ENCODE measurements around the gene STAG3.
"Not testable (repeated sequence)": the region's sequence is repeated elsewhere in the genome, so short reads cannot be mapped to it uniquely, and the experiment has no call there.

STAG3 gene

GRCh38 chr7:100171087-100171681 lies 6.5 kb upstream of the STAG3 start:
- DNase-seq (ENCODE audit: extremely low spot score, insufficient read length, low read depth) (no peak), FAIRE-seq (no peak)

DNA sequence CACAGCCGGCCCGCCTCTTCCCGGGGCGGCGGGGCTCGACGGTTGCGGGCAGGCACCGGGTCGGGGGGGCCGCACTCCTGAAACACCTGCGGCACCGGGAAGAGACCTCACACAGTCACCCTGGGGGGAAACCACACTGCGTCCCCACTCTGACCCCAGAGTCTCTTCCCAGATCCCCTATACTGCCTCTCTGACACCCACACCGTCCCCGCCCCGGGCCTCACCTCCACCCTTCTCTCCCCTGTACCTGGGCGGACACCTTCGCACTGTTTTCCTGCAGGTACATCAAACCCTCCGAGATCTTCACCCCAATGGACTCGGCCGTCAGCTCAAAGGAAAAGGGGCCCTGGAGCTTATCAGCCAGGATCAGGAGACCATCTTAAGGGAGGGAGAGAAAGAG lies 5.9 kb upstream of the STAG3 start:
- no peak for DNase-seq (ENCODE audit: extremely low spot score, insufficient read length, low read depth)
- no peak for FAIRE-seq

- FAIRE-seq (no peak), DNase-seq (ENCODE audit: extremely low spot score, insufficient read length, low read depth) (no peak)
Observed at GRCh38 chr7:100173806-100174495, 3.8 kb upstream of the STAG3 start.

- FAIRE-seq (no peak), DNase-seq (ENCODE audit: extremely low spot score, insufficient read length, low read depth) (no peak)
Observed at GRCh38 chr7:100174582-100174981, 3.1 kb upstream of the STAG3 start.

DNA sequence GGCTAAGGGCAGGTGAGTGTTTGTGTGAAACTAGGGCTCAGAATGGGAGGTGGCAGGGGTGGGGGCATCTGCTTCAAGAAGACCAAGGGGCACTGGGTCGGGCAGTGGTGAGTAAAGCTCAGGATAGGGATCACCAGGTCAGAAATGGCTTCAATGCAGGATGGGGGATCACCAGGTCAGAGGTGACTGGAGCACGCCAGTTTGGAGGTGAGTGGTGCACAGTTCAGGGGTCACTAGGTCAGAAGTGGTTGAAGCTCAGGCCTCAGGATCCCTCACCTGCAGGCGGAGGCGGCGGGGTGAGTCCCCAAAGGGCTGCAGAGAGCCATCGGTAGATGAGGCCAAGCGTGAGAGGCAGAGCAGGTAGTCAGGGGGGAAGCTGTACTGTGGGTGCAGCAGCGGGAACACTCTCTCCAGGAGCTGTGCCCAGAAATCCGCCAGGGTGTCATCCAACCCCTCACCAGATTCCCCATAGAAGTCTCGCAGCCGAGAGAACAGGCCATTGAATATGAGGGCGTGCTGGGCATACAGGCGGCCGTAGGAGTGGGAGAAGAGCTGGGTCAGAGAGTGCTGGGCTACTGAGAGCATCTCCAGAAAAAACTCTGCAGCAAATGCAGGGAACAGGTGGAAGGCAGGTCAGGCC lies 2.3 kb upstream of the STAG3 start:
- no peak for DNase-seq (ENCODE audit: extremely low spot score, insufficient read length, low read depth)
- no peak for FAIRE-seq

DNA sequence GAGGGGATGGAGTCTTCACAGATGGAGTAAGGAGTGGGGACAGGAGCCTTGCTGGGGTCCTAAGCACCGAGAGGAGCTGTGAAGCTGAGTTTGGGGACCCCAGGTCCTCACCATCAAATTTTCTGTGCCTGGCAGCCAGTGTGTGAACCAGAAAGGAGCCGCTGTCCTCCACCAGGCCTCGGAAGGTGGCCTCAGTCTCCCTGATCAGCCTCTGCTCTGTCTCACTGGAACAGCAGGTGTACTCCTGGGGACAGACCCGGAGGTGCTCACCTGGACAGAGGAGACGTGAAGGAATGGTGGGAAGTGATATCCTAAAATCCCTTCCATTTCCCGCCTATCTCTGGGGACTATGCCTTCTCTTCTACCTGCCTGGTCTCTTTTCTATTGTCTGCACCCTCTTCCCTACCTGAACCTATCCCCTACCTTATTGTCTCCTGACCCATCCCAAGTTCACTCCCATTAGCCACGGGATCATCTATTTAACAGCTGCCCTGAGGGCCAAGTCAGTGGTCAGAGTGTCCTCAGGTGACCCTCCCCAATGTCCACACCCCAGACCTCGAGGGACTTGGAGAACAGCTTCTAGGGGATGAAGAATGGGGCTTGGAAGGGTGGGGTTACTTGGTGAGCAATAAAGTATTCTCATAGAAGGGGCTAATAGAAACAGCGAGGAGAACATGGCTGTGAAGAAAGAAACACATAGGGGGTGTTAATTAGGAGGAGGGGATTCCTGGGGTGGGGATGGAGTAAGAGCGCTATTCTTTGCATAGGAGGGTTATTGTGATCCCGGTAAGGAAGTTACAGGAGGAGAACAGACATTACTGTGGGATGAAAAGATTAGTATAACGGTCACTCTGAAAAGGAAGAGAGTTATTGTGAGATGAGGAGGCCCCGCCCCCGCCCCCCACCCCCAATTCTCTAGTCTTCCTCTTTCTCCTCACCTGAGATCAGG lies 1.3 kb upstream of the STAG3 start:
- FAIRE-seq (no peak), DNase-seq (ENCODE audit: extremely low spot score, insufficient read length, low read depth) (no peak)

DNA sequence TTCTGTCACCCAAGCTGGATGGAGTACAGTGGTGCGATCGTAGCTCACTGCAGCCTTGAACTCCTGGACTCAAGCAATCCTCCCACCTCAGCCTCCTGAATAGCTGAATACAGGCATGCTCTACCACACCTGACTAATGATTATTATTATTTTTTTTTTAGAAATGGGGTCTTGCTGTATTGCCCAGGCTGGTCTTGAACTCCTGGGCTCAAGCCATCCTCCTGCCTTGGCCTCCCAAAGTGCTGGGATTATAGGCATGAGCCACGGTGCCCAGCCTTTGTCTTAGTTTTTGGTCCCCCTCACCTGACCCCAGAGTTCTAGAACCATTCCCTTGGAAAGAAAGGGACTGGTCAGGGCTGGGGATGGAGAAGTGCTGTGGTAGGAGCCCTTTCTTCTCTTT lies 2.4 kb downstream of the STAG3 start:
- not testable (repeated sequence) for DNase-seq (ENCODE audit: extremely low spot score, insufficient read length, low read depth); FAIRE-seq

GRCh38 chr7:100182616-100183015 lies 4.9 kb downstream of the STAG3 start:
- not testable (repeated sequence) for FAIRE-seq

DNA sequence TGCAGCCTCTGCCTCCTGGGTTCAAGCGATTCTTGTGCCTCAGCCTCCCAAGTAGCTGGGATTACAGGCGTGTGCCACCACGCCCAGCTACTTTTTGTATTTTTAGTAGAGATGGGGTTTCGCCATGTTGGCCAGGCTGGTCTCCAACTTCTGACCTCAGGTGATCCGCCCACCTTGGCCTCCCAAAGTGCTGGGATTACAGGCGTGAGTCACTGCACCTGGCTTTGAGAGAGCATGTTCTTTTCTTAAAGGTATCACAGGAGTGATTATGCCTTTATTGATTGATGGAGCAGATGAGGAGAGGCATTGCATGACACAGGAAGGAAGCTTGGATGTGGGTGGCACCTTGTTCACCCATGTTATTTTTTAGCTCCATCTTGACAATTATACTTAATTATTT lies 5.4 kb downstream of the STAG3 start:
- DNase-seq (ENCODE audit: extremely low spot score, insufficient read length, low read depth); FAIRE-seq: not testable (repeated sequence)

More at GRCh38 chr7:100182616-100183015, 4.9 kb downstream of the STAG3 start:
- not testable (repeated sequence) for DNase-seq (ENCODE audit: extremely low spot score, insufficient read length, low read depth)

DNA sequence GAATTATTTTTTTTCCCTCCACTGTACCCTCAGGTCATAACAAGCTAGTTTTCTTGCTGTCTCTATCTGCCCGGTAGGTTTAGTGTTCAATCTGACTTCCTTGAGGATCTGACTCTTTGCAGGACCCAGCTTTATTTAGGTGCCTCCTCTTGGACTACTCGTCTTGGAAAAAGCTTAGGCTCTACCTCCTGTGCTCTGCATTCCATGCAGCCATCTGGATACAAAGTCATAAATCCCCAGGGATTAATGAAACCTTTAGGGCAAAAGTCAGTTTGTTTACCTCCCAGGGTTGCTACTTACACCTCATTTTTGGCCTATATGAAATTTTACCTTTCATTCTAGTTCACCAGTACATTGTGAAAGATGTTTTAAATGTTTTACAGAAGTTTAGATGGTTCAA lies 8.0 kb downstream of the STAG3 start:
- DNase-seq (ENCODE audit: extremely low spot score, insufficient read length, low read depth) (no peak), FAIRE-seq (no peak)

- DNase-seq (ENCODE audit: extremely low spot score, insufficient read length, low read depth) (no peak), FAIRE-seq (no peak)
Observed at GRCh38 chr7:100189061-100189460, 11.3 kb downstream of the STAG3 start.

GRCh38 chr7:100190048-100190711 lies 12.5 kb downstream of the STAG3 start:
- DNase-seq (ENCODE audit: extremely low spot score, insufficient read length, low read depth) (no peak), FAIRE-seq (peak; percentile 85)

DNA sequence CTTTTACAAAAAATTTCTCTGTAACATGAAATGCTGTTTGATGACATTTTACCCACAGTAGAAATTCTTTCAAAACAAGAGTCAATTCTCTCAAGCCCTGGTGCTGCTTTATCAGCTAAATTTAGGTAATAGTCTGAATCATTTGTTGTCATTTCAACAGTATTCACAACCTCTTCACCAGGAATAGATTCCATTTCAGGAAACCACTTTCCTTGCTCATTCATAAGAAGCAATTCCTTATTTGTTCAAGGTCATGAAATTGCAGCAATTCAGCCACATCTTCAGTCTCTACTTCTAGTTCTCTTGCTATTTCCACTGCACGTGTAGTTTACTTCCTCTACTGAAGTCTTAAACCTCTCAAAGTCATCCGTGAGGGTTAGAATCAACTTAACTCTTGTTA lies 14.1 kb downstream of the STAG3 start:
- peak; percentile 75 for FAIRE-seq
- DNase-seq (ENCODE audit: extremely low spot score, insufficient read length, low read depth) = no peak

DNA sequence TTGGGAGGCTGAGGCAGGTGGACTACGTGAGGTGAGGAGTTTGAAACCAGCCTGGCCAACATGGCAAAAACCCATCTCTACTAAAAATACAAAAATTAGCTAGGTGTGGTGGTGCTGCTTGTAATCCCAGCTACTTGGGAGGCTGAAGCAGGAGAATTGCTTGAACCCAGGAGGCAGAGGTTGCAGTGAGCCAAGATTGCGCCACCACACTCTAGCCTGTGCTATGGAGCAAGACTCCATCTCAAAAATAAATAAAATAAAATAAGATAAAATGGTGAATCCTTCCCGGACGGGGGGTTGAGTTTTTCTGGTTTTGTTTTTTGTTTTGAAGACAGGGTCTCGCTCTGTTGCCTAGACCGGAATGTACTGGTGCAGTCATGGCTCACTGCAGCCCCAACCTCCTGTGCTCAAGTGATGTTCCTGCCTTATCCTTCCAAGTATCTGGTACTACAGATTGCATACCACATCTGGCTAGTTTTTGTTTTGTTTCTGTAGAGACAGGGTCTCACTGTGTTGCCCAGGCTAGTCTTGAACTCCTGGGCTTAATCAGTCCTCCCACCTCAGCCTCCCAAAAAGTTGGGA lies 14.7 kb downstream of the STAG3 start:
- FAIRE-seq; DNase-seq (ENCODE audit: extremely low spot score, insufficient read length, low read depth): not testable (repeated sequence)

DNA sequence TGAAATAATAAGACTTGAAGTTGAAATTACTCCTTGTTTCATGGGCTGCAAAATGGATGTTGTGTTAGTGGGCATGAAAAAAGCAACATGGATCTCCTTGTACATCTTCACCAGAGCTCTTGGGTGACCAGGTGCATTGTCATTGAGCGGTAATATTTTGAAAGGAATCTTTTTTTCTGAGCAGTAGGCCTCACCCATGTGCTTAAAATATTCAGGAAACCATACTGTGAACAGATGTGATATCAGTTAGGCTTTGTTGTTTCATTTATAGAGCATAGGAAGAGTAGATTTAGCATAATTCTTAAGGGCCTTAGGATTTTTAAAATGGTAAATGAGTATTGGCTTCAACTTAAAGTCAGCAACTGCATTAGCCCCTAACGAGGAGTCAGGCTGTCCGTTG lies 15.3 kb downstream of the STAG3 start:
- DNase-seq (ENCODE audit: extremely low spot score, insufficient read length, low read depth) (no peak), FAIRE-seq (no peak)

DNA sequence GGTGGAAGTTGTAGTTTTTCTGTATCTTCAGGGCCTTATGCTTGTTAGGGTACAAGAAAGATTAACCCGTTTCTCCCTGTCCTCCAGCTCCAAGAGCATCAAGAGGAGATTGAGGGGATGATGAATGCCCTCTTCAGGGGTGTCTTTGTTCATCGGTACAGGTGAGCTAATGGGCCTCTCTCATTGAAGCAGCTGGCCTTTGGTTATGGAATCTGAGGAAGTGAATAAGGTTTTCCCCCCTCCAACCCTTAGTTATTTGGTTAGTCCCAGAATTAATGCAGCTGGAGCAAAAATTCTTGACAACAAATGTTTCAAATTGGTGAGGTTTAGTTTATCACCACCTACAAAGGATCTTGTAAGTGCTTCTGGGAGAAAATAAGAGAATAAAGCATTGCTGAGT lies 17.5 kb downstream of the STAG3 start:
- DNase-seq (ENCODE audit: extremely low spot score, insufficient read length, low read depth) (no peak), FAIRE-seq (no peak)

DNA sequence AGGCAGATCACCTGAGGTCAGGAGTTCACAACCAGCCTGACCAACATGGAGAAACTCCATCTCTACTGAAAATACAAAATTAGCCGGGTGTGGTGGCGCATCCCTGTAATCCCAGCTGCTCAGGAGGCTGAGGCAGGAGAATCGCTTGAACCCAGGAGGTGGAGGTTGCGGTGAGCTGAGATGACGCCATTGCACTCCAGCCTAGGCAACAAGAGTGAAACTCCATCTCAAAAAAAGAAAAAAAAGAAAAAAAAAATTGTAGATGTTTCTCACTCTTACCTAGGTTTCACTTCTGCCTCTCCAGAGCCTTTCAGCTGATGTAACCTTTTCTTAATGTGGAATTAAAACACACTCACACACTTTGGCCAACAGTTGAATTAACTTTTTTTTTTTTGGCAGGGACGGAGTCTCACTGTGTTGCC lies 18.2 kb downstream of the STAG3 start:
- not testable (repeated sequence) for DNase-seq (ENCODE audit: extremely low spot score, insufficient read length, low read depth)
- FAIRE-seq = peak; percentile 50

GRCh38 chr7:100198266-100198665 lies 20.5 kb downstream of the STAG3 start:
- no peak for DNase-seq (ENCODE audit: extremely low spot score, insufficient read length, low read depth)
- no peak for FAIRE-seq

GRCh38 chr7:100200693-100201092 lies 23.0 kb downstream of the STAG3 start:
- DNase-seq (ENCODE audit: extremely low spot score, insufficient read length, low read depth) (no peak), FAIRE-seq (no peak)
